Nephron (organoid): ENCODE measurements around the gene SUN2.

ENCODE experiments used
- H3K27ac Mint-ChIP-seq, 3 experiments: 2 replicates each; pipeline ENCODE4 v1.8.0; 2020; ENCODE audit warnings: mixed read lengths in 3 of 3, mild to moderate bottlenecking in 2 of 3, moderate library complexity in 1 of 3
- H3K27me3 Mint-ChIP-seq: 2 replicates; pipeline ENCODE4 v1.8.0; 2021; ENCODE audit warnings: low read depth, mild to moderate bottlenecking, moderate library complexity, mixed read lengths
- H3K36me3 Mint-ChIP-seq: 2 replicates; pipeline ENCODE4 v1.8.0; 2020; ENCODE audit warnings: low read depth, mixed read lengths
- H3K4me1 Mint-ChIP-seq: 2 replicates; pipeline ENCODE4 v1.8.0; 2020; ENCODE audit warnings: mixed read lengths
- H3K4me3 Mint-ChIP-seq, 3 experiments: 2 replicates each; pipeline ENCODE4 v1.8.0; 2020; ENCODE audit warnings: mild to moderate bottlenecking in 3 of 3, mixed read lengths in 3 of 3, moderate library complexity in 2 of 3
- H3K9me3 Mint-ChIP-seq: 2 replicates; pipeline ENCODE4 v1.8.0; 2020; ENCODE audit warnings: mixed read lengths
- CTCF ChIP-seq, 3 experiments: fragments of 200-600 bp; sonication (generic); IDR thresholded peaks; one replicate each; pipeline ENCODE4 v1.5.0; 2021; ENCODE audit warnings: antibody characterized with exemption in 3 of 3; ENCODE audit not compliant: unreplicated experiment in 3 of 3

SUN2 gene

GRCh38 chr22:38700789-38701628 lies 54.8 kb downstream of the SUN2 start, which contains the start of gene JOSD1:
JOSD1 (minus strand) TSS chr22:38700943; CDS start chr22:38699987, 956 bp downstream.
- Mint-ChIP-seq H3K27ac (peak within 1 kb of the TSS; percentile 89 to 99 (median 93)), H3K4me1 (peaks cover 49% of the 10 kb centered on the region), H3K9me3 (no peaks in the 10 kb centered on the region), H3K36me3 (peaks cover 12% of the 10 kb centered on the region), H3K4me3 (peak within 1 kb of the TSS; percentile 95 to 98 (median 97)), H3K27me3 (no peaks in the 10 kb centered on the region)
- TF ChIP-seq CTCF (IDR thresholded peaks at IDR 0.05; ENCODE audit: unreplicated experiment in 3 of 3) = no peak

GRCh38 chr22:38700270-38700788 lies 55.5 kb downstream of the SUN2 start:
- Mint-ChIP-seq H3K27me3 (no peaks in the 10 kb centered on the region), H3K27ac (peak overlapping the region; percentile 75 to 91 (median 90)), H3K9me3 (no peaks in the 10 kb centered on the region), H3K4me3 (peak overlapping the region; percentile 95 to 98 (median 97)), H3K4me1 (peaks cover 49% of the 10 kb centered on the region), H3K36me3 (peaks cover 12% of the 10 kb centered on the region)
- no peak for TF ChIP-seq CTCF (IDR thresholded peaks at IDR 0.05; ENCODE audit: unreplicated experiment in 3 of 3)

- TF ChIP-seq CTCF (IDR thresholded peaks at IDR 0.05; ENCODE audit: unreplicated experiment in 3 of 3) = no peak
- H3K36me3 Mint-ChIP-seq = peaks cover 18% of the 10 kb centered on the region
- no peaks in the 10 kb centered on the region for H3K9me3 Mint-ChIP-seq
- peaks cover 44% of the 10 kb centered on the region for H3K4me1 Mint-ChIP-seq
- H3K4me3 Mint-ChIP-seq = peak overlapping the region; percentile 92 to 98 (median 97)
- no peaks in the 10 kb centered on the region for H3K27me3 Mint-ChIP-seq
- H3K27ac Mint-ChIP-seq = peak overlapping the region; percentile 75 to 91 (median 90)
These were observed 56.0 kb downstream of the SUN2 start for GRCh38 chr22:38699784-38700183.

GRCh38 chr22:38699143-38699542 lies 56.7 kb downstream of the SUN2 start:
- Mint-ChIP-seq H3K4me1 (peaks cover 40% of the 10 kb centered on the region), H3K4me3 (peak overlapping the region; percentile 92 to 98 (median 97)), H3K27ac (peak overlapping the region; percentile 75 to 91 (median 90)), H3K36me3 (peaks cover 20% of the 10 kb centered on the region), H3K27me3 (no peaks in the 10 kb centered on the region), H3K9me3 (no peaks in the 10 kb centered on the region)
- no peak for TF ChIP-seq CTCF (IDR thresholded peaks at IDR 0.05; ENCODE audit: unreplicated experiment in 3 of 3)

GRCh38 chr22:38698407-38699094 lies 57.2 kb downstream of the SUN2 start:
- Mint-ChIP-seq H3K27ac (peak overlapping the region; percentile 75 to 91 (median 90)), H3K4me1 (peaks cover 40% of the 10 kb centered on the region), H3K36me3 (peaks cover 20% of the 10 kb centered on the region), H3K27me3 (no peaks in the 10 kb centered on the region), H3K9me3 (no peaks in the 10 kb centered on the region), H3K4me3 (peak overlapping the region; percentile 92 to 98 (median 97))
- TF ChIP-seq CTCF (IDR thresholded peaks at IDR 0.05; ENCODE audit: unreplicated experiment in 3 of 3) = no peak
